Neural progenitor cell (in vitro differentiated cells): ENCODE measurements around the gene USP35.

ENCODE experiments used
- EZH2 ChIP-seq: fragments of 200-600 bp; sonication (generic); IDR thresholded peaks from 2 replicates; pipeline ENCODE4 v1.6.1; 2017; ENCODE audit warnings: antibody characterized with exemption, mild to moderate bottlenecking, moderate library complexity
- EZH2phosphoT487 ChIP-seq: fragments of 200-600 bp; sonication (generic); IDR thresholded peaks from 2 replicates; pipeline ENCODE4 v1.6.1; 2017; ENCODE audit warnings: antibody characterized with exemption
- TF ChIP-seq, protein P1 (sequence below): fragments of 200-600 bp; sonication (generic); IDR thresholded peaks from 2 replicates; pipeline ENCODE4 v1.5.1; 2017; ENCODE audit warnings: antibody characterized with exemption, mild to moderate bottlenecking

DNA sequence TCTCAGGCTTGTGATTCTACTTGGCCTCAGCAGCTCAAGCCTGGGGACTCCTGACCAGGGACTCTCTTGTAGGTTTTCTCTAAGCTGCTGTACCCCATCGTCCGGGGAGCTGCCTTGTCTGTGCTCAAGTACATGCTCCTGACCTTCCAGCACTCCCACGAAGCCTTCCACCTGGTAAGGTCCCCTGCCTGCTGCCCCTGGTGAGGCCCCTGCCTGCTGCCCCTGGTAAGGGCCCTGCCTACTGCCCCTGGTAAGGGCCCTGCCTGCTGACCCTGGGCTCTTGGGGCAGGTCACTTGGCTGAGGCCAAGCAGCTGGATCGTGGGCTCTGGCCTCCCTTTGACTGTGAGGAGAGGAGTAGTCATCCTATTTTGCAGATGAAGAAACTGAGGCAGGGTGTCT, 11.3 kb downstream of the USP35 start:
- TF ChIP-seq, protein P1, sequence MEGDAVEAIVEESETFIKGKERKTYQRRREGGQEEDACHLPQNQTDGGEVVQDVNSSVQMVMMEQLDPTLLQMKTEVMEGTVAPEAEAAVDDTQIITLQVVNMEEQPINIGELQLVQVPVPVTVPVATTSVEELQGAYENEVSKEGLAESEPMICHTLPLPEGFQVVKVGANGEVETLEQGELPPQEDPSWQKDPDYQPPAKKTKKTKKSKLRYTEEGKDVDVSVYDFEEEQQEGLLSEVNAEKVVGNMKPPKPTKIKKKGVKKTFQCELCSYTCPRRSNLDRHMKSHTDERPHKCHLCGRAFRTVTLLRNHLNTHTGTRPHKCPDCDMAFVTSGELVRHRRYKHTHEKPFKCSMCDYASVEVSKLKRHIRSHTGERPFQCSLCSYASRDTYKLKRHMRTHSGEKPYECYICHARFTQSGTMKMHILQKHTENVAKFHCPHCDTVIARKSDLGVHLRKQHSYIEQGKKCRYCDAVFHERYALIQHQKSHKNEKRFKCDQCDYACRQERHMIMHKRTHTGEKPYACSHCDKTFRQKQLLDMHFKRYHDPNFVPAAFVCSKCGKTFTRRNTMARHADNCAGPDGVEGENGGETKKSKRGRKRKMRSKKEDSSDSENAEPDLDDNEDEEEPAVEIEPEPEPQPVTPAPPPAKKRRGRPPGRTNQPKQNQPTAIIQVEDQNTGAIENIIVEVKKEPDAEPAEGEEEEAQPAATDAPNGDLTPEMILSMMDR: no peak
- TF ChIP-seq EZH2: no peak
- TF ChIP-seq EZH2phosphoT487: no peak
